Measurements from ENCODE around the gene PPP6C. TPM values are rescaled to one million over a fixed set of nuclear protein-coding genes. Genes with fewer than 3 reads are reported as not detected.

PPP6C gene
- total and polyA plus RNA-seq, 2 donors (not counting 3 experiments of a cell fraction or from before 2014, with no cell fraction given) = 19.3 to 42.6 TPM

- dilution Hi-C loops (cut with MboI; ENCODE audit: extremely low pct_ligation_motif_present, low sequenced_read_pairs) (no loop called here), intact Hi-C loops (cut with micrococcal nuclease) (loop anchor here (1.0 to 2.0 kb wide), 7 partner anchors 47 to 368 kb away; partner anchors contain the start of genes ARPC5L, GOLGA1, PPP6C and WDR38)
- Histone ChIP-seq H3K36me3 (ENCODE audit: control insufficient read depth in 2 of 2, extremely low read depth in 1 of 2, insufficient read depth in 2 of 2, low read length in 2 of 2) (no peaks in the 10 kb centered on the region), H3K9me1 (replicated peaks; ENCODE audit: control insufficient read depth, extremely low read depth, insufficient read depth, low read length) (no peaks in the 10 kb centered on the region), H2AFZ (ENCODE audit: low read depth, low read length) (peak overlapping the region; percentile 57), H3K79me2 (ENCODE audit: control insufficient read depth, insufficient read depth, low read length) (no peaks in the 10 kb centered on the region), H3K9me3 (replicated peaks; ENCODE audit: control insufficient read depth, insufficient read depth, low read length) (no peaks in the 10 kb centered on the region), H3K27me3 (ENCODE audit: control insufficient read depth in 2 of 2, insufficient read depth in 2 of 2, low read length in 2 of 2) (no peaks in the 10 kb centered on the region), H4K20me1 (replicated peaks; ENCODE audit: control insufficient read depth, extremely low read depth, insufficient read depth, low read length) (no peaks in the 10 kb centered on the region), H3K4me3 (replicated peaks in 1 of 3; ENCODE audit: insufficient read depth in 1 of 3, low read depth in 1 of 3, low read length in 3 of 3) (peak overlapping the region; percentile 19 to 74 (median 59)), H3K27ac (ENCODE audit: insufficient read depth, low read depth, low read length) (no peak overlapping the region), H3K4me1 (ENCODE audit: control insufficient read depth, extremely low read depth, insufficient read depth, low read length) (peaks cover 6% of the 10 kb centered on the region), H3K9ac (replicated peaks; ENCODE audit: extremely low read depth, insufficient read depth, low read length) (peak overlapping the region; percentile 11), H3K4me2 (ENCODE audit: insufficient read depth, low read length) (peak overlapping the region; percentile 72)
- no peak for FAIRE-seq
- POLR2A ChIA-PET = interaction anchor here (0.6 kb wide), 1 partner anchor 13 kb away, joined by 3 read pairs; no protein-coding TSS in a partner anchor
- BruUV-seq (replicated peaks) = no TSS peak
- CTCF ChIA-PET = interaction anchor here (0.6 to 2.1 kb wide), 24 partner anchors 11 to 371 kb away, joined by 3 to 8 read pairs (median 4); partner anchors contain the start of genes GOLGA1, NR6A1 and WDR38
- no peak for TF ChIP-seq GATA2 (IDR thresholded peaks at IDR 0.05; ENCODE audit: insufficient read depth, insufficient read length, low read depth, low read length)
- no peak for TF ChIP-seq MYC (IDR thresholded peaks at IDR 0.05; ENCODE audit: low read depth, low read length)
- TF ChIP-seq JUN (IDR thresholded peaks at IDR 0.05; ENCODE audit: borderline replicate concordance, insufficient read depth, insufficient read length, low read depth) = no peak
- peak; percentile 19 for DNase-seq (ENCODE audit: low read depth, low spot score)
These were observed 46.8 kb downstream of the PPP6C start for GRCh38 chr9:125142560-125143376.

GRCh38 chr9:125141751-125142150 is 47.9 kb downstream of the PPP6C start:
- Histone ChIP-seq H3K27ac (ENCODE audit: insufficient read depth, low read depth, low read length) (no peak overlapping the region), H3K9me3 (replicated peaks; ENCODE audit: control insufficient read depth, insufficient read depth, low read length) (no peaks in the 10 kb centered on the region), H3K36me3 (ENCODE audit: control insufficient read depth in 2 of 2, extremely low read depth in 1 of 2, insufficient read depth in 2 of 2, low read length in 2 of 2) (no peaks in the 10 kb centered on the region), H3K27me3 (ENCODE audit: control insufficient read depth in 2 of 2, insufficient read depth in 2 of 2, low read length in 2 of 2) (no peaks in the 10 kb centered on the region), H3K79me2 (ENCODE audit: control insufficient read depth, insufficient read depth, low read length) (no peaks in the 10 kb centered on the region), H3K4me1 (ENCODE audit: control insufficient read depth, extremely low read depth, insufficient read depth, low read length) (peaks cover 6% of the 10 kb centered on the region), H3K9ac (replicated peaks; ENCODE audit: extremely low read depth, insufficient read depth, low read length) (no peak overlapping the region), H3K4me3 (replicated peaks in 1 of 3; ENCODE audit: insufficient read depth in 1 of 3, low read depth in 1 of 3, low read length in 3 of 3) (no peak overlapping the region), H3K9me1 (replicated peaks; ENCODE audit: control insufficient read depth, extremely low read depth, insufficient read depth, low read length) (no peaks in the 10 kb centered on the region), H4K20me1 (replicated peaks; ENCODE audit: control insufficient read depth, extremely low read depth, insufficient read depth, low read length) (no peaks in the 10 kb centered on the region), H3K4me2 (ENCODE audit: insufficient read depth, low read length) (no peak overlapping the region), H2AFZ (ENCODE audit: low read depth, low read length) (no peak overlapping the region)
- dilution Hi-C loops (cut with MboI; ENCODE audit: extremely low pct_ligation_motif_present, low sequenced_read_pairs) (no loop called here), intact Hi-C loops (cut with micrococcal nuclease) (loop anchor here (2.0 kb wide), 1 partner anchor 233 kb away; no protein-coding TSS in a partner anchor)
- CTCF ChIA-PET = interaction anchor here (0.7 to 2.1 kb wide), 4 partner anchors 14 to 301 kb away, joined by 3 to 6 read pairs (median 4); no protein-coding TSS in a partner anchor
- POLR2A ChIA-PET = interaction anchor here (0.7 kb wide), 1 partner anchor 365 kb away, joined by 5 read pairs; the partner anchor contains the start of gene OLFML2A
- DNase-seq (ENCODE audit: low read depth, low spot score) (no peak), FAIRE-seq (no peak)
- BruUV-seq (replicated peaks) = TSS peak; percentile 37
- no peak for TF ChIP-seq GATA2 (IDR thresholded peaks at IDR 0.05; ENCODE audit: insufficient read depth, insufficient read length, low read depth, low read length)
- TF ChIP-seq EZH2 (IDR thresholded peaks at IDR 0.05; ENCODE audit: borderline replicate concordance, low read depth, low read length, severe bottlenecking) = no peak
- TF ChIP-seq JUN (IDR thresholded peaks at IDR 0.05; ENCODE audit: borderline replicate concordance, insufficient read depth, insufficient read length, low read depth) = no peak
- TF ChIP-seq POLR2A (IDR thresholded peaks at IDR 0.05; ENCODE audit: low read depth, low read length) = no peak
- TF ChIP-seq MAX (IDR thresholded peaks at IDR 0.05; ENCODE audit: insufficient read depth, insufficient read length) = no peak
- TF ChIP-seq CTCF (IDR thresholded peaks at IDR 0.05; ENCODE audit: extremely low read depth in 1 of 2, insufficient read depth in 1 of 2, low read depth in 1 of 2, low read length in 2 of 2) = no peak
- no peak for TF ChIP-seq MYC (IDR thresholded peaks at IDR 0.05; ENCODE audit: low read depth, low read length)
- no peak for TF ChIP-seq FOS (IDR thresholded peaks at IDR 0.05; ENCODE audit: borderline replicate concordance, insufficient read depth, low read length)
- TF ChIP-seq POLR2AphosphoS5 (IDR thresholded peaks at IDR 0.05; ENCODE audit: insufficient read depth, low read depth, low read length) = no peak
